ENCODE measurements around the gene HOXD11. TPM values are rescaled to one million over a fixed set of nuclear protein-coding genes. Genes with fewer than 3 reads are reported as not detected.

The HOXD11 gene
- total RNA-seq, 2 experiments from 2014 or later, result not detected

- Mint-ChIP-seq H3K4me1 (peaks cover 28% of the 10 kb centered on the region), H3K9me3 (no peaks in the 10 kb centered on the region), H3K4me3 (peak overlapping the region; percentile 69), H3K27ac (no peak overlapping the region), H3K27me3 (peaks cover 83% of the 10 kb centered on the region), H3K36me3 (ENCODE audit: low read depth) (no peaks in the 10 kb centered on the region)
- peak; percentile 28 for DNase-seq
- POLR2A ChIA-PET, result no interaction called here
- CTCF ChIA-PET, result interaction anchor here (0.5 to 2.4 kb wide), 16 partner anchors 8 to 506 kb away, joined by 3 to 7 read pairs (median 3); no protein-coding TSS in a partner anchor
Measured at GRCh38 chr2:176132205-176133171, 25.4 kb downstream of the HOXD11 start.

- peaks cover 2% of the 10 kb centered on the region for H3K36me3 Mint-ChIP-seq (ENCODE audit: low read depth)
- H3K27me3 Mint-ChIP-seq, result peaks cover 83% of the 10 kb centered on the region
- peaks cover 28% of the 10 kb centered on the region for H3K4me1 Mint-ChIP-seq
- POLR2A ChIA-PET, result no interaction called here
- no peak for DNase-seq
- no peak overlapping the region for H3K4me3 Mint-ChIP-seq
- H3K9me3 Mint-ChIP-seq, result no peaks in the 10 kb centered on the region
- H3K27ac Mint-ChIP-seq, result no peak overlapping the region
- CTCF ChIA-PET, result interaction anchor here (0.5 to 1.9 kb wide), 6 partner anchors 11 to 326 kb away, joined by 3 to 7 read pairs (median 3); no protein-coding TSS in a partner anchor
Measured at GRCh38 chr2:176133389-176133788, 26.3 kb downstream of the HOXD11 start.

GRCh38 chr2:176134035-176134434, 27.0 kb downstream of the HOXD11 start:
- H3K27ac Mint-ChIP-seq, result no peak overlapping the region
- peaks cover 32% of the 10 kb centered on the region for H3K4me1 Mint-ChIP-seq
- CTCF ChIA-PET, result no interaction called here

GRCh38 chr2:176135035-176135440, 28.0 kb downstream of the HOXD11 start:
- ChIA-PET POLR2A (no interaction called here), CTCF (interaction anchor here (0.9 kb wide), 1 partner anchor 321 kb away, joined by 3 read pairs; no protein-coding TSS in a partner anchor)
- DNase-seq, result no peak
- H3K27me3 Mint-ChIP-seq, result peaks cover 89% of the 10 kb centered on the region
- no peaks in the 10 kb centered on the region for H3K9me3 Mint-ChIP-seq
- peaks cover 37% of the 10 kb centered on the region for H3K4me1 Mint-ChIP-seq
- peaks cover 4% of the 10 kb centered on the region for H3K36me3 Mint-ChIP-seq (ENCODE audit: low read depth)
- H3K4me3 Mint-ChIP-seq, result no peak overlapping the region
- H3K27ac Mint-ChIP-seq, result no peak overlapping the region

More at GRCh38 chr2:176134035-176134434, 27.0 kb downstream of the HOXD11 start:
- H3K9me3 Mint-ChIP-seq, result no peaks in the 10 kb centered on the region
- peaks cover 4% of the 10 kb centered on the region for H3K36me3 Mint-ChIP-seq (ENCODE audit: low read depth)
- H3K4me3 Mint-ChIP-seq, result no peak overlapping the region
- no peak for DNase-seq
- peaks cover 83% of the 10 kb centered on the region for H3K27me3 Mint-ChIP-seq
- POLR2A ChIA-PET, result no interaction called here

GRCh38 chr2:176136374-176137251, 29.5 kb downstream of the HOXD11 start:
- H3K9me3 Mint-ChIP-seq, result no peaks in the 10 kb centered on the region
- peaks cover 4% of the 10 kb centered on the region for H3K36me3 Mint-ChIP-seq (ENCODE audit: low read depth)
- ChIA-PET POLR2A (no interaction called here), CTCF (no interaction called here)
- no peak overlapping the region for H3K4me3 Mint-ChIP-seq
- no peak for DNase-seq
- peaks cover 86% of the 10 kb centered on the region for H3K27me3 Mint-ChIP-seq
- peak overlapping the region; percentile 5 for H3K27ac Mint-ChIP-seq
- H3K4me1 Mint-ChIP-seq, result peaks cover 36% of the 10 kb centered on the region

GRCh38 chr2:176137252-176137580, 30.1 kb downstream of the HOXD11 start:
- DNase-seq, result no peak
- H3K4me1 Mint-ChIP-seq, result peaks cover 33% of the 10 kb centered on the region
- H3K27ac Mint-ChIP-seq, result peak overlapping the region; percentile 5
- CTCF ChIA-PET, result no interaction called here
- POLR2A ChIA-PET, result no interaction called here
- no peaks in the 10 kb centered on the region for H3K9me3 Mint-ChIP-seq
- H3K27me3 Mint-ChIP-seq, result peaks cover 87% of the 10 kb centered on the region
- no peak overlapping the region for H3K4me3 Mint-ChIP-seq
- peaks cover 4% of the 10 kb centered on the region for H3K36me3 Mint-ChIP-seq (ENCODE audit: low read depth)

- ChIA-PET CTCF (interaction anchor here (1.5 to 3.6 kb wide), 2 partner anchors 23 to 1806 kb away, joined by 3 to 22 read pairs; no protein-coding TSS in a partner anchor), POLR2A (no interaction called here)
- Mint-ChIP-seq H3K36me3 (ENCODE audit: low read depth) (peaks cover 4% of the 10 kb centered on the region), H3K27me3 (peaks cover 84% of the 10 kb centered on the region), H3K4me3 (no peak overlapping the region), H3K4me1 (peaks cover 30% of the 10 kb centered on the region), H3K27ac (no peak overlapping the region), H3K9me3 (no peaks in the 10 kb centered on the region)
- DNase-seq, result no peak
Measured at GRCh38 chr2:176137906-176138305, 30.8 kb downstream of the HOXD11 start.

GRCh38 chr2:176138526-176138922, 31.4 kb downstream of the HOXD11 start:
- ChIA-PET CTCF (interaction anchor here (1.2 to 3.6 kb wide), 5 partner anchors 10 to 1806 kb away, joined by 3 to 22 read pairs (median 3); no protein-coding TSS in a partner anchor), POLR2A (no interaction called here)
- H3K9me3 Mint-ChIP-seq, result no peaks in the 10 kb centered on the region
- no peak for DNase-seq
- peaks cover 83% of the 10 kb centered on the region for H3K27me3 Mint-ChIP-seq
- H3K36me3 Mint-ChIP-seq (ENCODE audit: low read depth), result peaks cover 4% of the 10 kb centered on the region
- H3K4me1 Mint-ChIP-seq, result peaks cover 30% of the 10 kb centered on the region
- H3K27ac Mint-ChIP-seq, result no peak overlapping the region
- H3K4me3 Mint-ChIP-seq, result no peak overlapping the region

- Mint-ChIP-seq H3K9me3 (no peaks in the 10 kb centered on the region), H3K36me3 (ENCODE audit: low read depth) (peaks cover 4% of the 10 kb centered on the region), H3K27ac (peak overlapping the region; percentile 46), H3K27me3 (peaks cover 82% of the 10 kb centered on the region), H3K4me1 (peaks cover 30% of the 10 kb centered on the region), H3K4me3 (no peak overlapping the region)
- ChIA-PET CTCF (interaction anchor here (1.1 to 3.6 kb wide), 7 partner anchors 10 to 1807 kb away, joined by 3 to 22 read pairs (median 3); no protein-coding TSS in a partner anchor), POLR2A (no interaction called here)
- DNase-seq, result no peak
Measured at GRCh38 chr2:176138923-176139660, 32.0 kb downstream of the HOXD11 start.

GRCh38 chr2:176139661-176140512, 32.8 kb downstream of the HOXD11 start:
- H3K4me1 Mint-ChIP-seq, result peaks cover 30% of the 10 kb centered on the region
- H3K27me3 Mint-ChIP-seq, result peaks cover 80% of the 10 kb centered on the region
- POLR2A ChIA-PET, result no interaction called here
- H3K36me3 Mint-ChIP-seq (ENCODE audit: low read depth), result peaks cover 4% of the 10 kb centered on the region
- no peak for DNase-seq
- CTCF ChIA-PET, result interaction anchor here (0.6 to 3.6 kb wide), 21 partner anchors 9 to 1219 kb away, joined by 3 to 22 read pairs (median 5); no protein-coding TSS in a partner anchor
- no peak overlapping the region for H3K4me3 Mint-ChIP-seq
- no peaks in the 10 kb centered on the region for H3K9me3 Mint-ChIP-seq
- no peak overlapping the region for H3K27ac Mint-ChIP-seq

- Mint-ChIP-seq H3K27ac (no peak overlapping the region), H3K9me3 (no peaks in the 10 kb centered on the region), H3K4me3 (peak overlapping the region; percentile 45), H3K36me3 (ENCODE audit: low read depth) (peaks cover 4% of the 10 kb centered on the region), H3K4me1 (peaks cover 26% of the 10 kb centered on the region), H3K27me3 (peaks cover 80% of the 10 kb centered on the region)
- CTCF ChIA-PET, result interaction anchor here (0.6 to 3.6 kb wide), 29 partner anchors 9 to 1245 kb away, joined by 3 to 22 read pairs (median 4); partner anchors contain the start of gene HOXD4
- POLR2A ChIA-PET, result no interaction called here
- peak; percentile 72 for DNase-seq
Measured at GRCh38 chr2:176140513-176141317, 33.6 kb downstream of the HOXD11 start.

Data from activated CD4-positive, alpha-beta T cell treated with anti-CD3 and anti-CD28 coated beads, Interleukin-2, amount 10 ng/mL, durations not matched to agents 7 days and 5 days (primary cell).